Measurements from ENCODE around the gene GOLGA6L10.
"Not testable (repeated sequence)": the region's sequence is repeated elsewhere in the genome, so short reads cannot be mapped to it uniquely, and the experiment has no call there.

The GOLGA6L10 gene

GRCh38 chr15:82317516-82317915 is 31.8 kb downstream of the GOLGA6L10 start:
- not testable (repeated sequence) for DNase-seq (ENCODE audit: low read depth)

GRCh38 chr15:82317091-82317489 is 32.2 kb downstream of the GOLGA6L10 start:
- no peak for DNase-seq (ENCODE audit: low read depth)

GRCh38 chr15:82316247-82317090 is 32.8 kb downstream of the GOLGA6L10 start:
- DNase-seq (ENCODE audit: low read depth): not testable (repeated sequence)

- no peak for DNase-seq (ENCODE audit: low read depth)
These were observed 33.6 kb downstream of the GOLGA6L10 start for GRCh38 chr15:82315519-82316246.

- no peak for DNase-seq (ENCODE audit: low read depth)
These were observed 34.3 kb downstream of the GOLGA6L10 start for GRCh38 chr15:82314769-82315518.

GRCh38 chr15:82313951-82314768 is 35.1 kb downstream of the GOLGA6L10 start:
- not testable (repeated sequence) for DNase-seq (ENCODE audit: low read depth)

GRCh38 chr15:82313446-82313845 is 35.8 kb downstream of the GOLGA6L10 start:
- no peak for DNase-seq (ENCODE audit: low read depth)

GRCh38 chr15:82312586-82313349 is 36.5 kb downstream of the GOLGA6L10 start:
- DNase-seq (ENCODE audit: low read depth): peak; percentile 7

GRCh38 chr15:82311321-82311720 is 38.0 kb downstream of the GOLGA6L10 start:
- not testable (repeated sequence) for DNase-seq (ENCODE audit: low read depth)

GRCh38 chr15:82309802-82310201 is 39.5 kb downstream of the GOLGA6L10 start:
- no peak for DNase-seq (ENCODE audit: low read depth)

- no peak for DNase-seq (ENCODE audit: low read depth)
These were observed 41.6 kb downstream of the GOLGA6L10 start for GRCh38 chr15:82307714-82308081.

- no peak for DNase-seq (ENCODE audit: low read depth)
These were observed 42.2 kb downstream of the GOLGA6L10 start for GRCh38 chr15:82306791-82307713.

GRCh38 chr15:82305621-82306048 is 43.6 kb downstream of the GOLGA6L10 start:
- DNase-seq (ENCODE audit: low read depth): no peak

- no peak for DNase-seq (ENCODE audit: low read depth)
These were observed 44.5 kb downstream of the GOLGA6L10 start for GRCh38 chr15:82304778-82305090.

- no peak for DNase-seq (ENCODE audit: low read depth)
These were observed 45.1 kb downstream of the GOLGA6L10 start for GRCh38 chr15:82303956-82304777.

GRCh38 chr15:82301296-82302016 is 47.8 kb downstream of the GOLGA6L10 start:
- DNase-seq (ENCODE audit: low read depth): no peak

GRCh38 chr15:82300883-82301282 is 48.4 kb downstream of the GOLGA6L10 start:
- DNase-seq (ENCODE audit: low read depth): no peak

- DNase-seq (ENCODE audit: low read depth): peak; percentile 10
These were observed 48.9 kb downstream of the GOLGA6L10 start for GRCh38 chr15:82300326-82300725.
